Sigmoid colon (tissue), 7 donors: Measurements from ENCODE around the gene NLGN4X. TPM values are rescaled to one million over a fixed set of nuclear protein-coding genes. Genes with fewer than 3 reads are reported as not detected.

Source experiments
- DNase-seq: peaks from one replicate; pipeline ENCODE4 v3.0.0-alpha.2; 2019
- H3K27ac ChIP-seq, 4 donors: fragments of 200-600 bp; sonication (generic); one replicate each; pipeline ENCODE4 v1.5.1; 2016 to 2019; ENCODE audit warnings: mild to moderate bottlenecking in 1 of 4
- H3K27me3 ChIP-seq, 3 donors: fragments of 200-600 bp; sonication (generic); one replicate each; pipeline ENCODE4 v1.5.1; 2019; ENCODE audit warnings: mild to moderate bottlenecking in 1 of 3
- H3K36me3 ChIP-seq, 4 donors: fragments of 200-600 bp; sonication (generic); one replicate each; pipeline ENCODE4 v1.5.1; 2016 to 2019
- H3K4me1 ChIP-seq, 4 donors: fragments of 200-600 bp; sonication (generic); one replicate each; pipeline ENCODE4 v1.5.1; 2017 to 2019
- H3K4me3 ChIP-seq, 4 donors: fragments of 200-600 bp; sonication (generic); one replicate each; pipeline ENCODE4 v1.5.1; 2017 to 2019; ENCODE audit warnings: mild to moderate bottlenecking in 2 of 4, moderate library complexity in 1 of 4
- H3K9me3 ChIP-seq, 4 donors: fragments of 200-600 bp in 3 of 4; sonication (generic) in 3 of 4; one replicate each; pipeline versions ENCODE4 v1.5.1 to v1.6.1; 2013 to 2019
- EP300 ChIP-seq, 4 donors: sonication (generic); formaldehyde crosslinking; IDR thresholded peaks; one replicate each; pipeline ENCODE4 v1.6.1; 2017; ENCODE audit warnings: antibody characterized with exemption in 4 of 4
- POLR2A ChIP-seq, 2 donors: fragments of 450-650 bp; IDR thresholded peaks; one replicate each; pipeline ENCODE4 v1.6.1; 2016; ENCODE audit warnings: antibody characterized with exemption in 2 of 2, mild to moderate bottlenecking in 2 of 2, moderate library complexity in 2 of 2
- POLR2AphosphoS5 ChIP-seq, 4 donors: sonication (generic); formaldehyde crosslinking; IDR thresholded peaks; one replicate each; pipeline ENCODE4 v1.6.1; 2017; ENCODE audit warnings: antibody characterized with exemption in 4 of 4
- WGBS, 2 donors: extraction: QIAGEN DNeasy Blood & Tissue Kit; methylation state at CpG; one replicate each; pipeline ENCODE4 v1.1.7; 2013; 5-methylcytosine and 5-hydroxymethylcytosine counted together
- intact Hi-C: fragments of 100-400 bp; cut with DNase I; formaldehyde crosslinking; loops from one replicate; pipeline ENCODE4 v1.15.1; 2023
- polyA plus RNA-seq, 3 donors: library from polyadenylated mRNA; stranded (reverse); fragments of 200-250 nt; gene quantifications; one replicate each; pipeline ENCODE4 v1.2.3, GENCODE V29; 2013
- total RNA-seq, 4 donors: library from RNA; depleted of rRNA; stranded (reverse); fragments of >200 nt; gene quantifications; one replicate each; pipeline ENCODE4 v1.1.0, GENCODE V29; 2016
- TF ChIP-seq, protein P1 (sequence below), 4 experiments: fragments of 450-650 bp in 3 of 4; fragments of 200-600 bp in 1 of 4; IDR thresholded peaks; one replicate each; pipeline ENCODE4 v1.5.1; 2016 to 2019; ENCODE audit warnings: antibody characterized with exemption in 4 of 4, mild to moderate bottlenecking in 3 of 4, moderate library complexity in 2 of 4
- donor health status: healthy with polysubstance abuse.
- donor health status: Bipolar disorder and iron deficiency.
- donor health status: healthy.

NLGN4X gene
- total and polyA plus RNA-seq, 7 donors, result under 0.01 to 6.4 (median 4.0) TPM; not detected in 1

DNA sequence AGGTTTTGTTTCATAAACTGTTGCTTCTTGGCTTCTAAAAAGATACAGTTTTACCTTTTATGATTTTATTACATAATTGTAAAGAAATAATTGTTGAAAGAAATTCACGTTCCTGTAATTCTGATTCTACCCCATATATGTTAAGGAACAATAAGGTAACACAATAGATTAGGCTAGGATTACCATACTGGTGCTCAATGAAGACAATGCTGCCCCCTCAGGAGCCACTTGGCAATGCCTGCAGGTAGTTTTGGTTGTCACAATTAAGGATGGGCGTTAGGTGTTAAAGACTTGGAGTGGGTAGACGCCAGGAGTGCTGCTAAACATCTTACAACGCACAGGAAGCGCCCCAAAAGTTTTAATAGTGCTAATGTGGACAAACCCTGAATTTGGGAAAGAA is 133.2 kb downstream of the NLGN4X start:
- 53 to 61% methylated on average over 5 of the region's 5 CpGs for WGBS, 2 donors
- TF ChIP-seq EP300 (IDR thresholded peaks at IDR 0.05) (no peak), POLR2A (IDR thresholded peaks at IDR 0.05) (no peak), POLR2AphosphoS5 (IDR thresholded peaks at IDR 0.05) (no peak)
- TF ChIP-seq, protein P1, sequence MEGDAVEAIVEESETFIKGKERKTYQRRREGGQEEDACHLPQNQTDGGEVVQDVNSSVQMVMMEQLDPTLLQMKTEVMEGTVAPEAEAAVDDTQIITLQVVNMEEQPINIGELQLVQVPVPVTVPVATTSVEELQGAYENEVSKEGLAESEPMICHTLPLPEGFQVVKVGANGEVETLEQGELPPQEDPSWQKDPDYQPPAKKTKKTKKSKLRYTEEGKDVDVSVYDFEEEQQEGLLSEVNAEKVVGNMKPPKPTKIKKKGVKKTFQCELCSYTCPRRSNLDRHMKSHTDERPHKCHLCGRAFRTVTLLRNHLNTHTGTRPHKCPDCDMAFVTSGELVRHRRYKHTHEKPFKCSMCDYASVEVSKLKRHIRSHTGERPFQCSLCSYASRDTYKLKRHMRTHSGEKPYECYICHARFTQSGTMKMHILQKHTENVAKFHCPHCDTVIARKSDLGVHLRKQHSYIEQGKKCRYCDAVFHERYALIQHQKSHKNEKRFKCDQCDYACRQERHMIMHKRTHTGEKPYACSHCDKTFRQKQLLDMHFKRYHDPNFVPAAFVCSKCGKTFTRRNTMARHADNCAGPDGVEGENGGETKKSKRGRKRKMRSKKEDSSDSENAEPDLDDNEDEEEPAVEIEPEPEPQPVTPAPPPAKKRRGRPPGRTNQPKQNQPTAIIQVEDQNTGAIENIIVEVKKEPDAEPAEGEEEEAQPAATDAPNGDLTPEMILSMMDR (IDR thresholded peaks at IDR 0.05), result no peak
- intact Hi-C loops, result no loop called here
- Histone ChIP-seq H3K9me3 (no peaks in the 10 kb centered on the region), H3K4me1 (no peaks in the 10 kb centered on the region), H3K4me3 (no peak overlapping the region), H3K36me3 (no peaks in the 10 kb centered on the region), H3K27me3 (no peaks in the 10 kb centered on the region), H3K27ac (no peak overlapping the region)
- DNase-seq, result no peak

DNA sequence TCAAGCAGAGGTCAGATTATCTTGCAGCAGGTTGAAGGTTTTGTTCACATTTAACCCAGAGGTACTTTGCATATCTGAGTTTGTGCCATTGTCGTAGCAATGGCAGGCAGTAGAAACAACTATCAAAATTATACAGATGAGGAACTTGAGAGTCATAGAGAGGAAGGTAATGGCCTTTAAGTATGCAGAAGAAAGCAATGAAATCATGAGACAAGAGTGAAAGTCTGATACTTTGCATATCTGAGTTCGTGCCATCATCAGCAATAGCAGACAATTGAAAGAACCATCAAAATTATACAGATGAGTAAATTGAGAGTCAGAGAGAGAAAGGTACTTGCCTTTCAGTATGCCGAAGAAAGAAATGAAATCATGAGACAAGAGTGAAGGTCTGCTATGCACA is 154.1 kb downstream of the NLGN4X start:
- H3K4me1 ChIP-seq, result no peaks in the 10 kb centered on the region
- TF ChIP-seq POLR2A (IDR thresholded peaks at IDR 0.05) (no peak), EP300 (IDR thresholded peaks at IDR 0.05) (no peak), POLR2AphosphoS5 (IDR thresholded peaks at IDR 0.05) (no peak)
- TF ChIP-seq, protein P1 (IDR thresholded peaks at IDR 0.05), result no peak
- no peak overlapping the region for H3K27ac ChIP-seq
- intact Hi-C loops, result no loop called here
- H3K9me3 ChIP-seq, result no peaks in the 10 kb centered on the region
- no peaks in the 10 kb centered on the region for H3K27me3 ChIP-seq
- H3K36me3 ChIP-seq, result no peaks in the 10 kb centered on the region
- DNase-seq, result no peak
- no peak overlapping the region for H3K4me3 ChIP-seq
- WGBS, 2 donors, result 79 to 97% methylated on average over 2 to 3 of the region's 3 CpGs

DNA sequence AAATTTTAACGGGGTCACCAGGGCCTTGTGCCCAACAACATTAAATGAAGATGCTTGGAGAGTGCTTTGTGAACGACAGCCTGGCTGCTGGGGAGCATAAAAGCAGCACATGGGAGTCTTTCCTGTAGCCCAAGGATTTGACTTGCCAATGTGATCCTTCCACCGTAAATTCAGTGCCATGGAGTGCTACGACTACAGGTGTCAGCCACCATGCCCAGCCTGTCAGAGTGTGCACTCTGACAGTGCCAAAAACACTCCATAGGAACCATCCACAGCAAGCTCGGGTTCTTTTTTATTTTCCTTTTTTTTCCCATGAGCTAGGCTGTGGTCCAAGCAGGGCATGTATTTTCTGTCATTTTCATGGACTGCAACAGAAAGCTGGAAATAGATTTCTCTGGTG is 156.9 kb downstream of the NLGN4X start:
- Histone ChIP-seq H3K4me1 (no peaks in the 10 kb centered on the region), H3K27me3 (no peaks in the 10 kb centered on the region), H3K36me3 (no peaks in the 10 kb centered on the region), H3K27ac (no peak overlapping the region), H3K4me3 (no peak overlapping the region), H3K9me3 (no peaks in the 10 kb centered on the region)
- WGBS, 2 donors, result 74 to 77% methylated on average over 5 of the region's 5 CpGs
- intact Hi-C loops, result no loop called here
- no peak for DNase-seq
- TF ChIP-seq POLR2AphosphoS5 (IDR thresholded peaks at IDR 0.05) (no peak), EP300 (IDR thresholded peaks at IDR 0.05) (no peak), POLR2A (IDR thresholded peaks at IDR 0.05) (no peak)
- TF ChIP-seq, protein P1 (IDR thresholded peaks at IDR 0.05), result no peak

DNA sequence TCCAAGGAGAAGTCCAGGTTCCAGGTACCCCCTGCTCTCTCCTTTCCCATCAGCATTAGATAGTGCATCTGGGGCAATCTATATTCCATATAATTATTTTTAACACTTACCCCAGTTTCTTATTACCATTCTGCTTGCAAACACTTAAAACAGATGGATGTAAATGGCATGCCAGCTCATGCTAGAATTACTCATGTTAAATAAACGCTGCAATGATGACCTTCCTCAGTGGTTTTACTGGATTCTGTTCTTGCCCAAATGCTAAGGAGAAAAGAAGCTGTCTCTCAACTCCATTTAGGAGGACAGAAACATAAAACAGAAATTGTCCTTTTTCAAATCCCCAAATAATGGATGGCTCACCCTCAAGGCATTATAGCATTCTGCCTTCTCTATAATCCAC is 161.1 kb downstream of the NLGN4X start:
- Histone ChIP-seq H3K27me3 (no peaks in the 10 kb centered on the region), H3K4me3 (no peak overlapping the region), H3K36me3 (no peaks in the 10 kb centered on the region), H3K4me1 (no peaks in the 10 kb centered on the region), H3K9me3 (no peaks in the 10 kb centered on the region), H3K27ac (no peak overlapping the region)
- intact Hi-C loops, result no loop called here
- TF ChIP-seq, protein P1 (IDR thresholded peaks at IDR 0.05), result no peak
- TF ChIP-seq EP300 (IDR thresholded peaks at IDR 0.05) (no peak), POLR2AphosphoS5 (IDR thresholded peaks at IDR 0.05) (no peak), POLR2A (IDR thresholded peaks at IDR 0.05) (no peak)
- DNase-seq, result no peak
- 78 to 94% methylated on average over 1 of the region's 1 CpG for WGBS, 2 donors

DNA sequence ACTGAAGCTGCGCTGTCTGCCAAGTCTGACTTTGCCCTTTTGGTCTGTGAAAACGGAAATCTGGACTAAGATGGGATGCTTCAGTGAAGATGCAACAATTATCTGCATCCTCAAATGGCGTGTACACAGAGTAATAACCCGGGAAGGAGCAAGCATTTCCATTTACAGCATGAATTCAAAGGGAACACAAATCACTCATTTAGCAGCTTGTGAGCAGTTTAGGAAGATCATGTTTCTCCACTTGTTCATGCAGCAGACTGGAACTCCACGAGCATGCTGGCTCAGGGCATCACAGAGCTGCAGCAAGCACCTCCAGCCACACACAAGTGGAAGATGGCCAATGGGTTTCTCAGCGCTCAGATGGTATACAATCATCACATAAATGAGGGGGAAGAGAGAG is 175.5 kb downstream of the NLGN4X start:
- Histone ChIP-seq H3K27ac (no peak overlapping the region), H3K9me3 (no peaks in the 10 kb centered on the region), H3K36me3 (no peaks in the 10 kb centered on the region), H3K4me1 (no peaks in the 10 kb centered on the region), H3K27me3 (no peaks in the 10 kb centered on the region), H3K4me3 (no peak overlapping the region)
- no peak for DNase-seq
- TF ChIP-seq EP300 (IDR thresholded peaks at IDR 0.05) (no peak), POLR2AphosphoS5 (IDR thresholded peaks at IDR 0.05) (no peak), POLR2A (IDR thresholded peaks at IDR 0.05) (no peak)
- TF ChIP-seq, protein P1 (IDR thresholded peaks at IDR 0.05), result no peak
- intact Hi-C loops, result no loop called here
- WGBS, 2 donors, result 53 to 65% methylated on average over 6 of the region's 6 CpGs
